ENCODE measurements around the gene UBE2I.

UBE2I gene

DNA sequence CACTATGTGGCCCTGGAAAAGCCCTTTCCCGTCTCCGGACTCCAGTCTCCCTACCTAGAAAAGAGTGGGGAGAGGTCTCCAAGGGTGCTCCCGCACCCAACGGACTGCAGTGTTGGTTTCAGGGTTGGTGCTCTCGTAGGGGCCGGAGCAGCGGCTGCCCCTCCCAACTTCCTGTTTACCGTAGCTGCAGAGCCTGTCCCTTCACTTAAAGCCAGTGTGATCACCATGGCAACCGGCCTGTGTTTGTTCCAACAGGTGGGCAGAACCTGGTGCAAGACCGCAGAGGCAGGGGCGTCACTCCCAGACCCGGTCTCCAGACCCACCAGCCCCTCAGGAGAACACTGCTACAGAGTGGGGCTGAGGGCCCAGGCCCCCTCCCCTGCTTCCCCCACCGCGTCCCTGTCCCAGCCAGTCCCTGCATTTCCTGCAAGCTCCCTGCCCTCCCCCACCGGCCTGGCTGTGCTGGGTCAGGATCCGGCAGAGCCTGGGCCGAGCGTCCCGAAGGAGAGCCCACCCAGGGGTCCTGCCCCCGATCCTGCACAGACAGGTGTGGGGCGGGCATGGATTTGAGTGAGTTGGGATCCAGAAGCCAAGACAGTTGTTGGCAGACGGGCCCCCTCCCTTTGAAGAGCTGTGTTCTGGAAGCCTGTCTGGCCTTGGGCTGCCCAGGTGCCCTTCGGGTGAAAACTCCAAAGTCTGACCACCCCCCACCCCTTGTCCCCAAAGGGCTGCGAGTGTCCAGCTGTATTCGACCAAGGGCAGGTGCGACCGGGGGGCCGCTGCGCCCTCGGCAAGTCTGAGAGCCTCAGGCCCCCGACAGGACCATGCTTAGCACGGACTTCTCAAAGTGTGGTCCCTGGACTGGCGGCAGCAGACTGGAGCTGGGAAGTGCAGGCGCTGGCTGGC, 22.5 kb downstream of the UBE2I start:
- no peak overlapping the region for H3K27ac ChIP-seq (ENCODE audit: extremely low read depth, low read depth, low read length)
- peaks cover 2% of the 10 kb centered on the region; the same call in 1 of the 2 replicates for H3K4me1 ChIP-seq (ENCODE audit: control insufficient read depth, insufficient read depth, low read length)
- CTCF ChIA-PET: interaction anchor here (0.5 to 1.2 kb wide), 2 partner anchors 11 to 15 kb away, joined by 3 read pairs; no protein-coding TSS in a partner anchor
- no peaks in the 10 kb centered on the region for H3K9me3 ChIP-seq (ENCODE audit: control insufficient read depth, insufficient read depth, low read depth, low read length)
- POLR2A ChIA-PET: interaction anchor here (0.9 to 1.3 kb wide), 2 partner anchors 11 to 23 kb away, joined by 3 to 4 read pairs; no protein-coding TSS in a partner anchor
- no peak overlapping the region for H3K4me3 ChIP-seq (ENCODE audit: low read depth, low read length)
- H3K36me3 ChIP-seq (ENCODE audit: control insufficient read depth in 2 of 2, insufficient read depth in 1 of 2, low read length in 2 of 2): no peaks in the 10 kb centered on the region
- TF ChIP-seq ZNF768 (tag by site-specific recombination; IDR thresholded peaks at IDR 0.05) (no peak), ZNF792 (tag by site-specific recombination; IDR thresholded peaks at IDR 0.05) (no peak), ZSCAN16 (tag by site-specific recombination; IDR thresholded peaks at IDR 0.05) (no peak), ZNF214 (tag by site-specific recombination; IDR thresholded peaks at IDR 0.05; ENCODE audit: borderline replicate concordance) (no peak), ZNF514 (tag by site-specific recombination; IDR thresholded peaks at IDR 0.05) (no peak), ZXDB (tag by site-specific recombination; IDR thresholded peaks at IDR 0.05) (no peak), HOXA7 (CRISPR knock-in tag; IDR thresholded peaks at IDR 0.05; ENCODE audit: borderline replicate concordance) (no peak), SCRT2 (tag by site-specific recombination; IDR thresholded peaks at IDR 0.05) (peak; percentile 97), ZNF324 (tag by site-specific recombination; IDR thresholded peaks at IDR 0.05) (no peak), SCRT1 (tag by site-specific recombination; IDR thresholded peaks at IDR 0.05; ENCODE audit: borderline replicate concordance) (peak; percentile 71; the same call in 1 of the 2 replicates), ZNF133 (tag by site-specific recombination; IDR thresholded peaks at IDR 0.05) (no peak), ZBTB21 (tag by site-specific recombination; IDR thresholded peaks at IDR 0.05) (no peak), ZNF211 (tag by site-specific recombination; IDR thresholded peaks at IDR 0.05; ENCODE audit: low read depth) (no peak), SP2 (tag by site-specific recombination; IDR thresholded peaks at IDR 0.05) (peak; percentile 18; the same call in 1 of the 2 replicates), ZNF621 (tag by site-specific recombination; IDR thresholded peaks at IDR 0.05) (no peak), ZNF510 (tag by site-specific recombination; IDR thresholded peaks at IDR 0.05; ENCODE audit: insufficient replicate concordance) (no peak), ZFHX2 (tag by site-specific recombination; conservative IDR thresholded peaks at IDR 0.05) (no peak), ZNF658 (tag by site-specific recombination; IDR thresholded peaks at IDR 0.05) (no peak), BCL11A (tag by site-specific recombination; IDR thresholded peaks at IDR 0.05; ENCODE audit: low read depth) (no peak), ZNF843 (tag by site-specific recombination; IDR thresholded peaks at IDR 0.05) (no peak), OVOL3 (tag by site-specific recombination; IDR thresholded peaks at IDR 0.05) (no peak), ZNF600 (tag by site-specific recombination; IDR thresholded peaks at IDR 0.05) (peak; percentile 38; the same call in 1 of the 2 replicates), ZNF433 (tag by site-specific recombination; IDR thresholded peaks at IDR 0.05; ENCODE audit: low read depth) (no peak)
- TF ChIP-seq, protein P1, sequence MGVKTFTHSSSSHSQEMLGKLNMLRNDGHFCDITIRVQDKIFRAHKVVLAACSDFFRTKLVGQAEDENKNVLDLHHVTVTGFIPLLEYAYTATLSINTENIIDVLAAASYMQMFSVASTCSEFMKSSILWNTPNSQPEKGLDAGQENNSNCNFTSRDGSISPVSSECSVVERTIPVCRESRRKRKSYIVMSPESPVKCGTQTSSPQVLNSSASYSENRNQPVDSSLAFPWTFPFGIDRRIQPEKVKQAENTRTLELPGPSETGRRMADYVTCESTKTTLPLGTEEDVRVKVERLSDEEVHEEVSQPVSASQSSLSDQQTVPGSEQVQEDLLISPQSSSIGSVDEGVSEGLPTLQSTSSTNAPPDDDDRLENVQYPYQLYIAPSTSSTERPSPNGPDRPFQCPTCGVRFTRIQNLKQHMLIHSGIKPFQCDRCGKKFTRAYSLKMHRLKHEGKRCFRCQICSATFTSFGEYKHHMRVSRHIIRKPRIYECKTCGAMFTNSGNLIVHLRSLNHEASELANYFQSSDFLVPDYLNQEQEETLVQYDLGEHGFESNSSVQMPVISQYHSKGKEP (tag by site-specific recombination; IDR thresholded peaks at IDR 0.05): 0 out of 2 replicates have a peak, but pooled peaks have one; percentile 15
- TF ChIP-seq, protein P2, sequence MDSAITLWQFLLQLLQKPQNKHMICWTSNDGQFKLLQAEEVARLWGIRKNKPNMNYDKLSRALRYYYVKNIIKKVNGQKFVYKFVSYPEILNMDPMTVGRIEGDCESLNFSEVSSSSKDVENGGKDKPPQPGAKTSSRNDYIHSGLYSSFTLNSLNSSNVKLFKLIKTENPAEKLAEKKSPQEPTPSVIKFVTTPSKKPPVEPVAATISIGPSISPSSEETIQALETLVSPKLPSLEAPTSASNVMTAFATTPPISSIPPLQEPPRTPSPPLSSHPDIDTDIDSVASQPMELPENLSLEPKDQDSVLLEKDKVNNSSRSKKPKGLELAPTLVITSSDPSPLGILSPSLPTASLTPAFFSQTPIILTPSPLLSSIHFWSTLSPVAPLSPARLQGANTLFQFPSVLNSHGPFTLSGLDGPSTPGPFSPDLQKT (IDR thresholded peaks at IDR 0.05; ENCODE audit: borderline replicate concordance, low read depth, low read length): no peak
- TF ChIP-seq, protein P3, sequence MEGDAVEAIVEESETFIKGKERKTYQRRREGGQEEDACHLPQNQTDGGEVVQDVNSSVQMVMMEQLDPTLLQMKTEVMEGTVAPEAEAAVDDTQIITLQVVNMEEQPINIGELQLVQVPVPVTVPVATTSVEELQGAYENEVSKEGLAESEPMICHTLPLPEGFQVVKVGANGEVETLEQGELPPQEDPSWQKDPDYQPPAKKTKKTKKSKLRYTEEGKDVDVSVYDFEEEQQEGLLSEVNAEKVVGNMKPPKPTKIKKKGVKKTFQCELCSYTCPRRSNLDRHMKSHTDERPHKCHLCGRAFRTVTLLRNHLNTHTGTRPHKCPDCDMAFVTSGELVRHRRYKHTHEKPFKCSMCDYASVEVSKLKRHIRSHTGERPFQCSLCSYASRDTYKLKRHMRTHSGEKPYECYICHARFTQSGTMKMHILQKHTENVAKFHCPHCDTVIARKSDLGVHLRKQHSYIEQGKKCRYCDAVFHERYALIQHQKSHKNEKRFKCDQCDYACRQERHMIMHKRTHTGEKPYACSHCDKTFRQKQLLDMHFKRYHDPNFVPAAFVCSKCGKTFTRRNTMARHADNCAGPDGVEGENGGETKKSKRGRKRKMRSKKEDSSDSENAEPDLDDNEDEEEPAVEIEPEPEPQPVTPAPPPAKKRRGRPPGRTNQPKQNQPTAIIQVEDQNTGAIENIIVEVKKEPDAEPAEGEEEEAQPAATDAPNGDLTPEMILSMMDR (tag by site-specific recombination; IDR thresholded peaks at IDR 0.05): no peak
- TF ChIP-seq, protein P4, sequence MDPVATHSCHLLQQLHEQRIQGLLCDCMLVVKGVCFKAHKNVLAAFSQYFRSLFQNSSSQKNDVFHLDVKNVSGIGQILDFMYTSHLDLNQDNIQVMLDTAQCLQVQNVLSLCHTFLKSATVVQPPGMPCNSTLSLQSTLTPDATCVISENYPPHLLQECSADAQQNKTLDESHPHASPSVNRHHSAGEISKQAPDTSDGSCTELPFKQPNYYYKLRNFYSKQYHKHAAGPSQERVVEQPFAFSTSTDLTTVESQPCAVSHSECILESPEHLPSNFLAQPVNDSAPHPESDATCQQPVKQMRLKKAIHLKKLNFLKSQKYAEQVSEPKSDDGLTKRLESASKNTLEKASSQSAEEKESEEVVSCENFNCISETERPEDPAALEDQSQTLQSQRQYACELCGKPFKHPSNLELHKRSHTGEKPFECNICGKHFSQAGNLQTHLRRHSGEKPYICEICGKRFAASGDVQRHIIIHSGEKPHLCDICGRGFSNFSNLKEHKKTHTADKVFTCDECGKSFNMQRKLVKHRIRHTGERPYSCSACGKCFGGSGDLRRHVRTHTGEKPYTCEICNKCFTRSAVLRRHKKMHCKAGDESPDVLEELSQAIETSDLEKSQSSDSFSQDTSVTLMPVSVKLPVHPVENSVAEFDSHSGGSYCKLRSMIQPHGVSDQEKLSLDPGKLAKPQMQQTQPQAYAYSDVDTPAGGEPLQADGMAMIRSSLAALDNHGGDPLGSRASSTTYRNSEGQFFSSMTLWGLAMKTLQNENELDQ (tag by site-specific recombination; IDR thresholded peaks at IDR 0.05; ENCODE audit: low read depth): no peak
- TF ChIP-seq, protein P5, sequence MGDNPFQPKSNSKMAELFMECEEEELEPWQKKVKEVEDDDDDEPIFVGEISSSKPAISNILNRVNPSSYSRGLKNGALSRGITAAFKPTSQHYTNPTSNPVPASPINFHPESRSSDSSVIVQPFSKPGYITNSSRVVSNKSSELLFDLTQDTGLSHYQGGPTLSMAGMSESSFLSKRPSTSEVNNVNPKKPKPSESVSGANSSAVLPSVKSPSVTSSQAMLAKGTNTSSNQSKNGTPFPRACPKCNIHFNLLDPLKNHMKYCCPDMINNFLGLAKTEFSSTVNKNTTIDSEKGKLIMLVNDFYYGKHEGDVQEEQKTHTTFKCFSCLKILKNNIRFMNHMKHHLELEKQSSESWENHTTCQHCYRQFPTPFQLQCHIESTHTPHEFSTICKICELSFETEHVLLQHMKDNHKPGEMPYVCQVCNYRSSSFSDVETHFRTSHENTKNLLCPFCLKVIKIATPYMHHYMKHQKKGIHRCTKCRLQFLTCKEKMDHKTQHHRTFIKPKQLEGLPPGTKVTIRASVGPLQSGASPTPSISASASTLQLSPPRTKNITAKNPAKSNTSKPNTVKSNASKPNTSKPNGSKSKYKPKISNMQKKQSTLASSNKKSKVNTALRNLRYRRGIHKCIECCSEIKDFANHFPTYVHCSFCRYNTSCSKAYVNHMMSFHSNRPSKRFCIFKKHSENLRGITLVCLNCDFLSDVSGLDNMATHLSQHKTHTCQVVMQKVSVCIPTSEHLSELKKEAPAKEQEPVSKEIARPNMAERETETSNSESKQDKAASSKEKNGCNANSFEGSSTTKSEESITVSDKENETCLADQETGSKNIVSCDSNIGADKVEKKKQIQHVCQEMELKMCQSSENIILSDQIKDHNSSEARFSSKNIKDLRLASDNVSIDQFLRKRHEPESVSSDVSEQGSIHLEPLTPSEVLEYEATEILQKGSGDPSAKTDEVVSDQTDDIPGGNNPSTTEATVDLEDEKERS (tag by site-specific recombination; IDR thresholded peaks at IDR 0.05): no peak

All from HEK293 (cell line).